ENCODE results near the gene KCNH1. TPM values are rescaled to one million over a fixed set of nuclear protein-coding genes. Genes with fewer than 3 reads are reported as not detected.

Gene KCNH1
- total and polyA plus RNA-seq, 7 donors = 0.10 to 0.22 (median 0.17) TPM

DNA sequence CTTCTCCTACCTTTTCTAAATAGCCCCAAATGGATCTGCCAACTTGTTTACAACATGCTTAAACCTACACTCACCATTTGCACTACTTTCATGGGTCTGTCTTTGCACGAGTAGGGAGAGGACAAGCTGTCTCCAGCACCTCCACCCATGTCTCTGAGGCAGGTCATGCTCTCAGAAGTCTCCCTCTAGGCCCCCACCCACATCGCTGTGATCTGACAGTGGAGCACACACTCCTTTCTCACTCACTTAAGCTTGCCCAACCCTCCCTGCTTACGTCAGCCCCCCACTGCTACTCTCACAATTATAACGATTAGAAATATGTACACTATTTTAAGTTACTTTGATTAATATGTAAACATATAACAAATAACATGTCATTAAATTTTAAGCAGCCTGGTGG is 141.1 kb downstream of the KCNH1 start:
- 62 to 76% (median 63%) methylated on average over 4 of the region's 4 CpGs for WGBS, 3 donors
- TF ChIP-seq CTCF (IDR thresholded peaks at IDR 0.05) = no peak

DNA sequence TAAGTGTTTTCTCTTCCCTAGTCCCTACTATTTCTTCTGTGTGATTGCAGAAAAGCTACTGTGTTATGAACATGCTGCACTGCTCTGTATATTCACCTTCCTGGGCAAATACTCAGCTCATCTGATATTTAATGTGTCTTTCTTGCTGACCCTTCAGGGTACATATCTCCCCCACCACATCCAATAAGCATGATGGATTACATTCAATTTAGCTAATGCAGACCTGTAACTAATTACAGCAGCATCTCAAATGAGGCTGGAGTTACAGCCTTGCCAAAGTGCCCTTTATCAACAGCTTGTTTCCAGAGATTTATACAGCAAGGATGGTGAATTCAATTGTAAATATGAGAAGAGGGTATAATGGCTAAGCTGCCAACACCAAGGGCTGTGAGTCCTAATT is 144.0 kb downstream of the KCNH1 start:
- intact Hi-C loops (cut with DNase I) = no loop called here
- Histone ChIP-seq H3K4me1 (no peaks in the 10 kb centered on the region), H3K27ac (no peak overlapping the region), H3K4me3 (no peak overlapping the region), H3K9me3 (no peaks in the 10 kb centered on the region), H3K27me3 (ENCODE audit: insufficient read depth in 3 of 3, low read length in 2 of 3) (no peaks in the 10 kb centered on the region), H3K36me3 (ENCODE audit: insufficient read depth in 1 of 2, low read depth in 1 of 2) (no peaks in the 10 kb centered on the region)
- DNase-seq = no peak
- no peak for TF ChIP-seq CTCF (IDR thresholded peaks at IDR 0.05)
- no peak for ATAC-seq

More for the DNA sequence above, 141.1 kb downstream of the KCNH1 start:
- no peak overlapping the region for H3K4me3 ChIP-seq
- intact Hi-C loops (cut with DNase I) = no loop called here
- no peak for ATAC-seq
- no peaks in the 10 kb centered on the region for H3K27me3 ChIP-seq (ENCODE audit: insufficient read depth in 3 of 3, low read length in 2 of 3)
- H3K4me1 ChIP-seq = no peaks in the 10 kb centered on the region
- H3K36me3 ChIP-seq (ENCODE audit: insufficient read depth in 1 of 2, low read depth in 1 of 2) = no peaks in the 10 kb centered on the region
- no peak overlapping the region for H3K27ac ChIP-seq
- no peak for DNase-seq
- no peaks in the 10 kb centered on the region for H3K9me3 ChIP-seq

- 89 to 93% (median 91%) methylated on average over 1 of the region's 1 CpG for WGBS, 3 donors
- intact Hi-C loops (cut with DNase I) = no loop called here
- Histone ChIP-seq H3K36me3 (ENCODE audit: insufficient read depth in 1 of 2, low read depth in 1 of 2) (no peaks in the 10 kb centered on the region), H3K4me1 (no peaks in the 10 kb centered on the region), H3K27ac (no peak overlapping the region), H3K27me3 (ENCODE audit: insufficient read depth in 3 of 3, low read length in 2 of 3) (no peaks in the 10 kb centered on the region), H3K9me3 (no peaks in the 10 kb centered on the region), H3K4me3 (no peak overlapping the region)
- DNase-seq = no peak
- TF ChIP-seq CTCF (IDR thresholded peaks at IDR 0.05) = no peak
- no peak for ATAC-seq
These were observed 152.5 kb downstream of the KCNH1 start for GRCh38 chr1:210981490-210981889.

GRCh38 chr1:210980082-210980481 is 153.9 kb downstream of the KCNH1 start:
- no peaks in the 10 kb centered on the region for H3K4me1 ChIP-seq
- no peak for TF ChIP-seq CTCF (IDR thresholded peaks at IDR 0.05)
- intact Hi-C loops (cut with DNase I) = no loop called here

GRCh38 chr1:210978974-210979354 is 155.0 kb downstream of the KCNH1 start:
- no peaks in the 10 kb centered on the region for H3K27me3 ChIP-seq (ENCODE audit: insufficient read depth in 3 of 3, low read length in 2 of 3)
- ATAC-seq = no peak
- WGBS, 3 donors = 63 to 73% (median 67%) methylated on average over 3 of the region's 3 CpGs
- H3K9me3 ChIP-seq = no peaks in the 10 kb centered on the region
- no peak for DNase-seq
- intact Hi-C loops (cut with DNase I) = no loop called here
- H3K36me3 ChIP-seq (ENCODE audit: insufficient read depth in 1 of 2, low read depth in 1 of 2) = no peaks in the 10 kb centered on the region
- no peak overlapping the region for H3K4me3 ChIP-seq
- no peak overlapping the region for H3K27ac ChIP-seq
- no peaks in the 10 kb centered on the region for H3K4me1 ChIP-seq
- no peak for TF ChIP-seq CTCF (IDR thresholded peaks at IDR 0.05)

More at GRCh38 chr1:210980082-210980481, 153.9 kb downstream of the KCNH1 start:
- Histone ChIP-seq H3K4me3 (no peak overlapping the region), H3K27me3 (ENCODE audit: insufficient read depth in 3 of 3, low read length in 2 of 3) (no peaks in the 10 kb centered on the region), H3K36me3 (ENCODE audit: insufficient read depth in 1 of 2, low read depth in 1 of 2) (no peaks in the 10 kb centered on the region), H3K27ac (no peak overlapping the region), H3K9me3 (no peaks in the 10 kb centered on the region)
- no peak for DNase-seq
- ATAC-seq = no peak

Measured in psoas muscle (tissue), 8 donors.